Muscle layer of colon (tissue), 2 donors: ENCODE data around the gene CCBE1.

ENCODE experiments used
- H3K27ac ChIP-seq: one replicate; pipeline ENCODE4 v1.7.0; 2013; ENCODE audit warnings: low read depth, mild to moderate bottlenecking, low read length, moderate library complexity
- H3K27me3 ChIP-seq, 2 donors: one replicate each; pipeline ENCODE4 v1.7.0; 2013; ENCODE audit warnings: low read length in 2 of 2, mild to moderate bottlenecking in 2 of 2; ENCODE audit not compliant: insufficient read depth in 2 of 2, control insufficient read depth in 1 of 2
- H3K36me3 ChIP-seq: one replicate; pipeline ENCODE4 v1.7.0; 2013; ENCODE audit warnings: mild to moderate bottlenecking, low read length; ENCODE audit not compliant: insufficient read depth
- H3K4me1 ChIP-seq: one replicate; pipeline ENCODE4 v1.7.0; 2013; ENCODE audit warnings: mild to moderate bottlenecking, low read length; ENCODE audit not compliant: insufficient read depth
- H3K4me3 ChIP-seq, 2 donors: one replicate each; pipeline ENCODE4 v1.7.0; 2013; ENCODE audit warnings: low read length in 2 of 2, low read depth in 1 of 2, mild to moderate bottlenecking in 1 of 2, moderate library complexity in 1 of 2
- H3K9ac ChIP-seq: one replicate; pipeline ENCODE4 v1.7.0; 2013; ENCODE audit warnings: low read length
- H3K9me3 ChIP-seq: one replicate; pipeline ENCODE4 v1.7.0; 2013; ENCODE audit warnings: mild to moderate bottlenecking, low read length
- donor health status: abdominal sarcoma.
- donor health status: Adenocarcinoma of cecum.

CCBE1 gene

GRCh38 chr18:59663096-59663495 is 34.1 kb downstream of the CCBE1 start:
- Histone ChIP-seq H3K27me3 (no peaks in the 10 kb centered on the region), H3K4me3 (no peak overlapping the region), H3K27ac (peak overlapping the region; percentile 1), H3K36me3 (no peaks in the 10 kb centered on the region), H3K4me1 (peaks cover 53% of the 10 kb centered on the region), H3K9me3 (no peaks in the 10 kb centered on the region), H3K9ac (no peak overlapping the region)

- Histone ChIP-seq H3K27ac (peak overlapping the region; percentile 12), H3K27me3 (no peaks in the 10 kb centered on the region), H3K36me3 (no peaks in the 10 kb centered on the region), H3K4me1 (peaks cover 47% of the 10 kb centered on the region), H3K9ac (no peak overlapping the region), H3K4me3 (no peak overlapping the region), H3K9me3 (no peaks in the 10 kb centered on the region)
Measured at GRCh38 chr18:59661891-59662701, 35.1 kb downstream of the CCBE1 start.

- no peak overlapping the region for H3K4me3 ChIP-seq
- H3K4me1 ChIP-seq, result peaks cover 56% of the 10 kb centered on the region
- no peak overlapping the region for H3K9ac ChIP-seq
- peak overlapping the region; percentile 81 for H3K27ac ChIP-seq
- no peaks in the 10 kb centered on the region for H3K27me3 ChIP-seq
- H3K36me3 ChIP-seq, result no peaks in the 10 kb centered on the region
- H3K9me3 ChIP-seq, result no peaks in the 10 kb centered on the region
Measured at GRCh38 chr18:59660786-59661743, 36.2 kb downstream of the CCBE1 start.

GRCh38 chr18:59660366-59660765 is 36.9 kb downstream of the CCBE1 start:
- Histone ChIP-seq H3K9ac (no peak overlapping the region), H3K4me1 (peaks cover 59% of the 10 kb centered on the region), H3K27ac (peak overlapping the region; percentile 81), H3K27me3 (no peaks in the 10 kb centered on the region), H3K4me3 (peak overlapping the region in 1 of 2 donors; percentile 46), H3K9me3 (no peaks in the 10 kb centered on the region), H3K36me3 (no peaks in the 10 kb centered on the region)

- Histone ChIP-seq H3K9me3 (no peaks in the 10 kb centered on the region), H3K27ac (peak overlapping the region; percentile 81), H3K4me3 (peak overlapping the region; percentile 3 to 46), H3K27me3 (no peaks in the 10 kb centered on the region), H3K4me1 (peaks cover 58% of the 10 kb centered on the region), H3K9ac (peak overlapping the region; percentile 2), H3K36me3 (no peaks in the 10 kb centered on the region)
Measured at GRCh38 chr18:59659508-59660170, 37.6 kb downstream of the CCBE1 start.

- no peaks in the 10 kb centered on the region for H3K36me3 ChIP-seq
- H3K9me3 ChIP-seq, result no peaks in the 10 kb centered on the region
- H3K27ac ChIP-seq, result peak overlapping the region; percentile 81
- H3K9ac ChIP-seq, result peak overlapping the region; percentile 2
- H3K27me3 ChIP-seq, result no peaks in the 10 kb centered on the region
- peaks cover 55% of the 10 kb centered on the region for H3K4me1 ChIP-seq
- H3K4me3 ChIP-seq, result peak overlapping the region in 1 of 2 donors; percentile 3
Measured at GRCh38 chr18:59658941-59659340, 38.3 kb downstream of the CCBE1 start.

- no peaks in the 10 kb centered on the region for H3K9me3 ChIP-seq
- no peak overlapping the region for H3K4me3 ChIP-seq
- H3K27ac ChIP-seq, result no peak overlapping the region
- peaks cover 52% of the 10 kb centered on the region for H3K4me1 ChIP-seq
- H3K36me3 ChIP-seq, result no peaks in the 10 kb centered on the region
- H3K27me3 ChIP-seq, result no peaks in the 10 kb centered on the region
- H3K9ac ChIP-seq, result no peak overlapping the region
Measured at GRCh38 chr18:59657012-59657411, 40.2 kb downstream of the CCBE1 start.

GRCh38 chr18:59656373-59656887 is 40.8 kb downstream of the CCBE1 start:
- Histone ChIP-seq H3K9me3 (no peaks in the 10 kb centered on the region), H3K4me3 (no peak overlapping the region), H3K27ac (peak overlapping the region; percentile 27), H3K9ac (no peak overlapping the region), H3K4me1 (peaks cover 47% of the 10 kb centered on the region), H3K27me3 (no peaks in the 10 kb centered on the region), H3K36me3 (no peaks in the 10 kb centered on the region)

- peak overlapping the region; percentile 35 for H3K27ac ChIP-seq
- H3K9me3 ChIP-seq, result no peaks in the 10 kb centered on the region
- peaks cover 49% of the 10 kb centered on the region for H3K4me1 ChIP-seq
- H3K27me3 ChIP-seq, result no peaks in the 10 kb centered on the region
- no peak overlapping the region for H3K4me3 ChIP-seq
- H3K9ac ChIP-seq, result no peak overlapping the region
- no peaks in the 10 kb centered on the region for H3K36me3 ChIP-seq
Measured at GRCh38 chr18:59655676-59656075, 41.5 kb downstream of the CCBE1 start.

GRCh38 chr18:59651071-59651470 is 46.2 kb downstream of the CCBE1 start:
- Histone ChIP-seq H3K27ac (peak overlapping the region; percentile 67), H3K4me3 (no peak overlapping the region), H3K36me3 (no peaks in the 10 kb centered on the region), H3K9ac (no peak overlapping the region), H3K27me3 (no peaks in the 10 kb centered on the region), H3K4me1 (peaks cover 78% of the 10 kb centered on the region), H3K9me3 (no peaks in the 10 kb centered on the region)
